IMR-90 (cell line): ENCODE measurements around the gene ZMYND10. TPM values are rescaled to one million over a fixed set of nuclear protein-coding genes. Genes with fewer than 3 reads are reported as not detected.
A peak's percentile ranks its signal among the peaks of the same experiment; 100 is the strongest.

Source experiments
- ATAC-seq: fragments of 200-7000 bp; cut with Tn5 transposase; 2 replicates; pipeline ENCODE4 v1.9.1; 2020; ENCODE audit warnings: low read depth, mild to moderate bottlenecking, moderate library complexity
- BruUV-seq: library from RNA; stranded (reverse); fragments of 400-500 nt; replicated peaks from 2 replicates; lab custom pipeline; 2021; lab: Mats Ljungman, UMichigan
- CTCF ChIA-PET: fragments of 300-600 bp; formaldehyde crosslinking; extraction: SDS; loops from one replicate; lab custom pipeline; 2021; ENCODE audit warnings: antibody characterized with exemption; lab: Yijun Ruan, JAX
- POLR2A ChIA-PET: fragments of 300-600 bp; sonication (Branson Sonifier 250); formaldehyde crosslinking; loops from one replicate; lab custom pipeline; 2022; ENCODE audit warnings: antibody characterized with exemption; ENCODE audit not compliant: unreplicated experiment; lab: Charles Lee
- DNase-seq: peaks from one replicate; pipeline ENCODE4 v3.0.0; 2013
- H2AFZ ChIP-seq: replicated peaks from 2 replicates; pipeline ENCODE3; 2013; ENCODE audit warnings: low read length, mild to moderate bottlenecking; ENCODE audit not compliant: poor library complexity
- H2AK5ac ChIP-seq: 2 replicates; pipeline ENCODE4 v1.6.1; 2013; ENCODE audit warnings: low read depth, low read length, inconsistent platforms
- H2AK9ac ChIP-seq: replicated peaks from 2 replicates; pipeline ENCODE3; 2013; ENCODE audit warnings: mild to moderate bottlenecking, low read depth, low read length, moderate library complexity; ENCODE audit not compliant: poor library complexity
- H2BK120ac ChIP-seq: 2 replicates; pipeline ENCODE4 v1.6.1; 2013; ENCODE audit warnings: low read depth, low read length, inconsistent platforms
- H2BK15ac ChIP-seq: 3 replicates; pipeline ENCODE4 v1.6.1; 2013; ENCODE audit warnings: low read depth, low read length, inconsistent platforms
- H2BK20ac ChIP-seq: 2 replicates; pipeline ENCODE4 v1.6.1; 2013; ENCODE audit warnings: low read depth, mild to moderate bottlenecking, inconsistent platforms, low read length, moderate library complexity
- H2BK5ac ChIP-seq: 2 replicates; pipeline ENCODE4 v1.6.1; 2013; ENCODE audit warnings: mild to moderate bottlenecking, low read depth, low read length, inconsistent platforms; ENCODE audit not compliant: poor library complexity, severe bottlenecking
- H3K14ac ChIP-seq: replicated peaks from 2 replicates; pipeline ENCODE4 v1.6.1; 2013; ENCODE audit warnings: low read depth, low read length, inconsistent platforms
- H3K18ac ChIP-seq: 2 replicates; pipeline ENCODE4 v1.6.1; 2013; ENCODE audit warnings: low read depth, low read length, control low read depth
- H3K23ac ChIP-seq: 2 replicates; pipeline ENCODE4 v1.6.1; 2013; ENCODE audit warnings: low read depth, low read length, inconsistent platforms
- H3K27ac ChIP-seq: 2 replicates; pipeline ENCODE4 v1.5.1; 2013; ENCODE audit warnings: mild to moderate bottlenecking, control low read depth, low read length; ENCODE audit not compliant: insufficient read depth
- H3K27me3 ChIP-seq: 2 replicates; pipeline ENCODE4 v1.6.1; 2013; ENCODE audit warnings: low read length; ENCODE audit not compliant: control insufficient read depth, insufficient read depth
- H3K36me3 ChIP-seq: 2 replicates; pipeline ENCODE4 v1.6.1; 2013; ENCODE audit warnings: low read length, mixed read lengths; ENCODE audit not compliant: control insufficient read depth, insufficient read depth
- H3K4ac ChIP-seq: 2 replicates; pipeline ENCODE4 v1.6.1; 2013; ENCODE audit warnings: low read depth, low read length, inconsistent platforms
- H3K4me1 ChIP-seq: 2 replicates; pipeline ENCODE4 v1.6.1; 2013; ENCODE audit warnings: low read length, mixed read lengths; ENCODE audit not compliant: control insufficient read depth, insufficient read depth
- H3K4me2 ChIP-seq: 2 replicates; pipeline ENCODE4 v1.6.1; 2013; ENCODE audit warnings: low read depth, mild to moderate bottlenecking, control low read depth, low read length, moderate library complexity
- H3K4me3 ChIP-seq: 2 replicates; pipeline ENCODE4 v1.5.1; 2013; ENCODE audit warnings: low read depth, mild to moderate bottlenecking, control low read depth, low read length, moderate library complexity; ENCODE audit not compliant: insufficient read depth
- H3K56ac ChIP-seq: 2 replicates; pipeline ENCODE4 v1.6.1; 2013; ENCODE audit warnings: low read length, inconsistent platforms; ENCODE audit not compliant: insufficient read depth; ENCODE audit errors: extremely low read depth
- H3K79me1 ChIP-seq, 2 experiments: 2 replicates each; pipeline ENCODE4 v1.6.1; 2013; ENCODE audit warnings: low read length in 2 of 2, inconsistent platforms in 1 of 2, low read depth in 1 of 2
- H3K9ac ChIP-seq: 2 replicates; pipeline ENCODE4 v1.6.1; 2013; ENCODE audit warnings: low read depth, low read length, control low read depth
- H3K9me1 ChIP-seq: 2 replicates; pipeline ENCODE4 v1.6.1; 2013; ENCODE audit warnings: low read length, inconsistent platforms; ENCODE audit not compliant: insufficient read depth
- H3K9me3 ChIP-seq: 2 replicates; pipeline ENCODE4 v1.6.1; 2013; ENCODE audit warnings: low read length; ENCODE audit not compliant: control insufficient read depth, insufficient read depth
- H4K20me1 ChIP-seq: 2 replicates; pipeline ENCODE4 v1.6.1; 2013; ENCODE audit warnings: low read length, inconsistent platforms; ENCODE audit not compliant: insufficient read depth
- H4K5ac ChIP-seq: 2 replicates; pipeline ENCODE4 v1.6.1; 2013; ENCODE audit warnings: mild to moderate bottlenecking, low read depth, low read length, control low read depth
- H4K8ac ChIP-seq, 2 experiments: 2 replicates each; pipeline ENCODE4 v1.6.1; 2013; ENCODE audit warnings: low read depth in 2 of 2, low read length in 2 of 2, control low read depth in 1 of 2, inconsistent platforms in 1 of 2
- H4K91ac ChIP-seq: 2 replicates; pipeline ENCODE4 v1.6.1; 2013; ENCODE audit warnings: low read depth, low read length, inconsistent platforms; ENCODE audit not compliant: insufficient read depth
- CEBPB ChIP-seq: IDR thresholded peaks from 2 replicates; pipeline ENCODE4 v1.6.1; 2012; ENCODE audit warnings: low read depth, low read length, improper control_type of control experiment
- WGBS, 2 experiments: methylation state at CpG; one replicate each; pipeline versions ENCODE4 v1.1.5 to v1.1.7; 2013; ENCODE audit warnings: missing lambda C conversion rate in 2 of 2; ENCODE audit not compliant: insufficient read length in 1 of 2; ENCODE audit errors: extremely low coverage in 2 of 2; 5-methylcytosine and 5-hydroxymethylcytosine counted together
- dilution Hi-C: fragments of 300-500 bp; cut with HindIII; formaldehyde crosslinking; loops from one replicate; pipeline ENCODE4 v1.14.3; 2018; ENCODE audit warnings: low sequenced_read_pairs; ENCODE audit not compliant: unreplicated experiment
- in situ Hi-C: fragments of 300-500 bp; cut with MboI; formaldehyde crosslinking; loops from 3 replicates; pipeline ENCODE4 v1.14.3; 2019; ENCODE audit warnings: low sequenced_read_pairs, inconsistent platforms, mixed read lengths
- intact Hi-C: fragments of 100-400 bp; cut with micrococcal nuclease; formaldehyde crosslinking; loops from 2 replicates; pipeline ENCODE4 v1.10.0; 2022
- polyA plus RNA-seq, 3 experiments: library from polyadenylated mRNA; depleted of rRNA; stranded (reverse); fragments of >200 nt; gene quantifications; 2 replicates each; pipeline ENCODE4 v1.2.3, GENCODE V29; 2012; ENCODE audit warnings: low replicate concordance in 1 of 3
- total RNA-seq: library from RNA; depleted of rRNA; stranded (reverse); fragments of >200 nt; gene quantifications from 2 replicates; pipeline ENCODE4 v1.2.3, GENCODE V29; 2012
- TF ChIP-seq, protein P1 (sequence below): fragments of 150-350 bp; IDR thresholded peaks from 2 replicates; pipeline ENCODE4 v1.6.1; 2016; ENCODE audit warnings: low read depth, mild to moderate bottlenecking, low read length, moderate library complexity, borderline replicate concordance

Gene ZMYND10
- total and polyA plus RNA-seq, 2 of the 4 experiments (the other 2 are of a cell fraction) = 1.1 to 1.4 TPM

DNA sequence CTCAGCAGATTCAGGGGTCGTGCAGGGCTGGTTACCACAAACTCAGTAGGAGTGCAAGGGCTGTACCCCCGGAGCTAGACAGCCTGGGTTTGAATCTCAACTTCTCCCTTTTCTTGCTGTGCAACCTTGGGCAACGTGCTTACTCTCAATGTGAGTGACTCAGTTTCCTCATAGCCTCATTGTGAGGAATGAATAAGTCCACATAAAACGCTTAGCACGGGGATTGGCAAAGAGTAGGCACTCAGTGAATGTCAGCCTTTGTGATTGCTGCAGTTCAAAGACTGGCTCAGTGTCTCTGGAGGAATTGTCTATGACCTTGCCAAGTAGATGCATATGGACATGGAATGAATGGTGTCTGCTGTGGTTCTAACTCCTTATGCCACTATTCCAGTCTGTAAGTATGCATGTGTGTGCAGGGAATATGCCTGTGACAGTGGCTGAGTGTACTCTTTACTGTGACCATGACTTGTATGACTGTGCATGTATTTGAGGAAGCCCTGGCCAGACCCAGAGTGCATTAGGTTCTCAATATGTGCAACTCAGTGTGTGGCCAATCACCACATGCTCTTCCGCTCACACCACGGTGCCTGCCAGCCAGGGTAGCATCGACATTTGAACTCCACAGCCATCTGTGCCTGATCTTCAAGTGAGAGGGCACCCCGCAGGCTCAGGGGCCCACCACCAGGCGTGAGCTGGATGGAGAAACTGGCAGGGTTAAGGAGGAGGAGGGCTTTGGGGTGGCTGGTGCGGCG, 45.4 kb downstream of the ZMYND10 start:
- Histone ChIP-seq H2AK9ac (peak overlapping the region; percentile 90), H4K20me1 (no peaks in the 10 kb centered on the region), H2BK15ac (peak overlapping the region; percentile 18; the same call in 1 of the 3 replicates), H2BK5ac (peak overlapping the region; percentile 61), H2BK20ac (peak overlapping the region; percentile 15; the same call in 1 of the 2 replicates), H3K14ac (peak overlapping the region; percentile 7), H3K9me1 (peaks cover 21% of the 10 kb centered on the region), H3K79me1 (peaks cover 13 to 31% of the 10 kb centered on the region in 2 experiments), H3K23ac (peak overlapping the region; percentile 73), H4K5ac (peak overlapping the region; percentile 16; the same call in 1 of the 2 replicates), H3K36me3 (no peaks in the 10 kb centered on the region), H3K4me1 (peaks cover 13% of the 10 kb centered on the region), H3K56ac (peak overlapping the region; percentile 41), H4K91ac (peak overlapping the region; percentile 30), H2AK5ac (peak overlapping the region; percentile 59), H3K18ac (peak overlapping the region; percentile 33; the same call in 1 of the 2 replicates), H2AFZ (peak overlapping the region; percentile 95), H3K27ac (peak overlapping the region; percentile 63), H3K27me3 (no peaks in the 10 kb centered on the region), H3K4ac (peak overlapping the region; percentile 68), H3K9ac (peak overlapping the region; percentile 71), H3K4me3 (peak overlapping the region; percentile 59), H3K9me3 (no peaks in the 10 kb centered on the region), H4K8ac (peak overlapping the region; percentile 46 to 80; a peak in 3 of 4 replicates), H2BK120ac (peak overlapping the region; percentile 7; the same call in 1 of the 2 replicates), H3K4me2 (peak overlapping the region; percentile 92)
- no TSS peak for BruUV-seq
- WGBS, 2 experiments = 51% methylated on average over 6 of the region's 12 CpGs; no CpG with 5 or more reads in 1 of the 2 experiments
- peak; percentile 57 for DNase-seq
- ChIA-PET POLR2A (no interaction called here), CTCF (interaction anchor here (1.9 kb wide), 1 partner anchor 24 kb away, joined by 4 read pairs; no protein-coding TSS in a partner anchor)
- TF ChIP-seq CEBPB = peak; percentile 45; the same call in 1 of the 2 replicates
- TF ChIP-seq, protein P1, sequence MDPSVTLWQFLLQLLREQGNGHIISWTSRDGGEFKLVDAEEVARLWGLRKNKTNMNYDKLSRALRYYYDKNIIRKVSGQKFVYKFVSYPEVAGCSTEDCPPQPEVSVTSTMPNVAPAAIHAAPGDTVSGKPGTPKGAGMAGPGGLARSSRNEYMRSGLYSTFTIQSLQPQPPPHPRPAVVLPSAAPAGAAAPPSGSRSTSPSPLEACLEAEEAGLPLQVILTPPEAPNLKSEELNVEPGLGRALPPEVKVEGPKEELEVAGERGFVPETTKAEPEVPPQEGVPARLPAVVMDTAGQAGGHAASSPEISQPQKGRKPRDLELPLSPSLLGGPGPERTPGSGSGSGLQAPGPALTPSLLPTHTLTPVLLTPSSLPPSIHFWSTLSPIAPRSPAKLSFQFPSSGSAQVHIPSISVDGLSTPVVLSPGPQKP = no peak
- intact Hi-C loops = no loop called here
- ATAC-seq = no peak
- dilution Hi-C loops = no loop called here
- in situ Hi-C loops = no loop called here
